ENCODE results near the gene CHAD.

The CHAD gene

GRCh38 chr17:50492214-50492613 is 23.5 kb upstream of the CHAD start:
- no peak overlapping the region for H3K27ac ChIP-seq
- TF ChIP-seq CTCF (conservative IDR thresholded peaks at IDR 0.05): no peak

DNA sequence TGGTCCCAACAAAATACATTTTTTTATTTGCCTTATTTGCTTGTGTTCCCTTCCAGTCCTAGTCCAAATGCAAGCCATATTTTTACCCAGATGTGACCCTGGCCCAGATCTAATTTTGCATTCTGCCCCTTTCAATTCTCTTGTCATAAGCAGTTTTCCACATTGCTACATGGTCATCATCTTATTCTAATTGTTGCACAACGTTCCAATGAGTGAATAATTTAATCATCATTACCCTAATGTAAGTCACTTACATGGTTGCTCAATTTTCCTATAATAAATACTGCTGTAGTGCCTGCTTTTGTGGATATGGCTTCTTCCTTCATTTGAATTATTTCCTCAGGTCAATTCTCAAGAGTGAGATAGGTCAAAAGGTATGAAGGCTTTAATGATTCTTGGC is 22.8 kb upstream of the CHAD start:
- no peak overlapping the region for H3K27ac ChIP-seq
- no peak for TF ChIP-seq CTCF (conservative IDR thresholded peaks at IDR 0.05)

DNA sequence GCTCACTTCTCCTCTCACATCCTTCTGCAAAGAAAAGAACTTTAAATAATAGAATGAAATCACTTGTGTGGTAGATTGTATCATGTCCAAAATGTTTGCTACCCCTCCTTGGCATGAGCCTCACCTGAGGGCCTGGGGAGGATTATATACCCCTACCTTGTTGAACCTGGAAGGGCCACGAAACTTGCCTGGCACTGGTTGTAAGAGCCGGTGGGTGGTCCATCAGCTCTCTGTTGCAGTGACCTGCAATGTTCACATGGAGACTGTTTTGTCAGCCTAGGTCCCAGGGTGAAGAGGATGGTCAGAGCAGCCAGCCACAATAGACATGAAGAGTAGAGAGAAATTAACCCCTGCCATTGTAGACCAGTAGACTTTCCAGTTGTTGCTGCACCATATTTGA is 20.2 kb upstream of the CHAD start:
- TF ChIP-seq CTCF (conservative IDR thresholded peaks at IDR 0.05): no peak
- H3K27ac ChIP-seq: no peak overlapping the region

DNA sequence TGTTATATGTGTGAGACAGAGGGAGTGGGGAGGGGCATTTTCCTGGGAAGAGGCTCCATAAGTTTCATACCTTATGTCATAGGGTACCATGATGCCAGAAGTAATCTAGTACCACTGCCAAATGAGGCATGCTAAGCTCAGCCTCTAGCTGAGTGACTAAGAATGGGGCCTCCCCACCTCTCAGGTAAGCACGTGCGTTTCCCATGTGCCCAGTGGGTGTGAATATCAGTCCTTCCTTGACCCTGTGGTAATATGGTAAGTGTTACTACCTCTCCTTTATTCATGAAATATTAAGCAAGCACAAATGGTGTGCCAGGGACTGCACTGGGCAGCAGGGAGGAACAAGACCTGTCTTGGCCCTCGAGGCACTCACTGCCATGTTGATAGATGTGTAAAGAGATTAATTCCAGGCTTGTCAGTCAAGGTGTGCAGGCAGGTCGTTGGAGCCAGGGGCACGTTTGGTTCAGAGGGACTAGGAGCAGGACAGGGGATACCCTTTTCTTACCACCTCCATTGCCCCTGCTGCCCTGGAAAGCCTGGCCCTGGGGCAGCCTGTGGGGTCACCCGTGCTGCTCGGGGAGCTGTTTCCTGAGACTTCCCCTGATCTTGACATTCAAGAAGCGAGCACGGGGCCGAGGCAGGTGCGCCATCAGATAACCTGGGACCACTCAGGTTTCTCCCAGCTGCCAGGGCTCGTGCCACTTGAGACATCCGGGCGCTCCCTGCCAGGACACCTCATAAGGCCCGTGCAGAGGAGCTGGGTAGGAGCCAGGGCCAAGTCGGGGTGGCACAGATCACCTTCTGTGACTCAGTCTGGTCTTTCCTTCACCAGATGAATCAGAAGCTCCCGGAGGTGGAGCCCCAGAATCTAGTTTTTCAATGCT is 18.8 kb upstream of the CHAD start:
- no peak for TF ChIP-seq CTCF (conservative IDR thresholded peaks at IDR 0.05)
- no peak overlapping the region for H3K27ac ChIP-seq

DNA sequence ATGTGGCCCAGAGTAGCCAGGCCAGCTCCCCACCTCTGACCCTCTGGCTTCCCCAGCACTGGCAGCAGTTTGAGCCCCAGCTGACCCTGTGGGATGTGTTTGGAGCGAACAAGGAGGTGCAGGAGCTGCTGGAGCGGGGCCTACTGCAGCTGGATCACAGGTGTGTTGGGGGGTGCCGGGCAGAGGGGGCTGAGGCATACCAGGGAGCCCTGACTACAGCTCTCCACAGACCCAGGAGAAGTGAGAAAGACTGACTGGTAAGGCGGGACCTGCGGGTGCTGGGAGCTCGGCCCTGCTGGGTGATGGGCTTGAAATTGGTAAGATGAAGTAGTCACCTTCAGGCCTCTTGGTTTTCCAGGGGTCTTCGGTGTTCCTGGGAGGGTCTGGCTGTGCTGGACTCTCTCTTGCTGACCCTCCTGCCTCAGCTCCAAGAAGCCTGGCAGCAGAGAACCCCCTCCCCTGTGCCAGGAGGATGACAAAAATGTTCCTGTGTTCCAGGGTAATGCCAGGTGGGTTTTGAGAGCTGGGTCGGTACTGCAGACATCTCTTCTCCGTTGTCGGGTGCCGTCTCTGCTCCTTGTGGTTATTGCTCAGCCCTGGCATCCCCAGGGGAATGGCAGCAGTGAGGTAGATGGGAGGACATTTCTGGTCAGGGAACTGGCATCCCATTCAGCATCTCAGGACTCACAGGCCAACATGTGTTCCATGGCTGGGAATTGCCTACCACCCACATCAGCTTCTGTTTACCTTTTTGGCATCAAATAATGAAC is 15.9 kb upstream of the CHAD start:
- TF ChIP-seq CTCF (conservative IDR thresholded peaks at IDR 0.05): no peak
- H3K27ac ChIP-seq: no peak overlapping the region

- TF ChIP-seq CTCF (conservative IDR thresholded peaks at IDR 0.05): no peak
- peak overlapping the region; percentile 75 for H3K27ac ChIP-seq
Measured at GRCh38 chr17:50483266-50483665, 14.6 kb upstream of the CHAD start.

DNA sequence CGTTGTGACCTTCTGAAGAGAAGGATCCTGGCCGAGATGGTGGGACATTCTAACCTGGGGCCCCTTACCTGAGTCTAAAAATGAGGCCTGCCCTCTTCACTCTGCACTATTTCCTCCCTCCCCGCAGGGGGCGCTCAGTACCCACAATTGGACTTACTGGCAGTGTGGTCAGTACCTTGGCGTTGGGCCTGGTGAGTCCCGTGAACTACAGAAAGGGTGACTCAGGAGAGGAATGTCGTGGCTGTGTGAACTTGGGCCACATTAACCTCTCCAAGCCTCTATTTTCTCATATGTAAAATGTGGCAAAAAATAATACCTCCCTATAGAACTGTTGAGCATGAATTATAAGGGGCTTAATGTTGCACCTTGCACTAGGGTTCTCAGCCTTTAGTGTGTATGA is 13.8 kb upstream of the CHAD start:
- TF ChIP-seq CTCF (conservative IDR thresholded peaks at IDR 0.05): peak; percentile 93
- H3K27ac ChIP-seq: peak overlapping the region; percentile 75
